Thyroid gland (tissue), 4 donors: ENCODE data around the gene MSH2. TPM values are rescaled to one million over a fixed set of nuclear protein-coding genes. Genes with fewer than 3 reads are reported as not detected.
A peak's percentile ranks its signal among the peaks of the same experiment; 100 is the strongest.
"Not testable (repeated sequence)": the region's sequence is repeated elsewhere in the genome, so short reads cannot be mapped to it uniquely, and the experiment has no call there.

Experiments used
- DNase-seq, 2 donors: peaks; one replicate each; pipeline ENCODE4 v3.0.0-alpha.2; 2019
- H3K27ac ChIP-seq, 3 donors: fragments of 200-600 bp; sonication (generic); 1 replicate in 2 of 3; 2 replicates in 1 of 3; pipeline ENCODE4 v1.5.1; 2016 to 2019; ENCODE audit warnings: mild to moderate bottlenecking in 1 of 3, moderate library complexity in 1 of 3
- H3K27me3 ChIP-seq: fragments of 200-600 bp; sonication (generic); one replicate; pipeline ENCODE4 v1.5.1; 2019
- H3K36me3 ChIP-seq, 2 donors: fragments of 200-600 bp; sonication (generic); one replicate each; pipeline ENCODE4 v1.5.1; 2016 to 2019
- H3K4me1 ChIP-seq, 2 donors: fragments of 200-600 bp; sonication (generic); one replicate each; pipeline ENCODE4 v1.5.1; 2017 to 2019
- H3K4me3 ChIP-seq, 3 donors: fragments of 200-600 bp; sonication (generic); replicated peaks in 1 of 3; 1 replicate in 2 of 3; 2 replicates in 1 of 3; pipeline ENCODE4 v1.5.1; 2016; ENCODE audit warnings: mild to moderate bottlenecking in 1 of 3
- H3K9me3 ChIP-seq: fragments of 200-600 bp; sonication (generic); one replicate; pipeline ENCODE4 v1.5.1; 2017
- POLR2A ChIP-seq, 2 donors: fragments of 450-650 bp; IDR thresholded peaks; one replicate each; pipeline ENCODE4 v1.6.1; 2017; ENCODE audit warnings: antibody characterized with exemption in 2 of 2, mild to moderate bottlenecking in 2 of 2, moderate library complexity in 1 of 2
- WGBS, 2 donors: methylation state at CpG; one replicate each; pipeline ENCODE4 v1.1.5; 2017; 5-methylcytosine and 5-hydroxymethylcytosine counted together
- intact Hi-C: fragments of 100-400 bp; cut with DNase I; formaldehyde crosslinking; loops from one replicate; pipeline ENCODE4 v1.15.1; 2023
- total RNA-seq, 4 donors: library from RNA; depleted of rRNA; stranded (reverse); fragments of >200 nt; gene quantifications; one replicate each; pipeline ENCODE4 v1.2.3, GENCODE V29; 2016
- TF ChIP-seq, protein P1 (sequence below), 6 experiments: fragments of 200-600 bp in 3 of 6; fragments of 450-650 bp in 3 of 6; sonication (generic) in 3 of 6; IDR thresholded peaks; one replicate each; pipeline ENCODE4 v1.5.1; 2016 to 2019; ENCODE audit warnings: antibody characterized with exemption in 6 of 6, mild to moderate bottlenecking in 2 of 6, inconsistent platforms in 1 of 6, moderate library complexity in 1 of 6

Gene MSH2
- total RNA-seq, 4 donors from 2014 or later: 21.7 to 28.4 (median 24.3) TPM

DNA sequence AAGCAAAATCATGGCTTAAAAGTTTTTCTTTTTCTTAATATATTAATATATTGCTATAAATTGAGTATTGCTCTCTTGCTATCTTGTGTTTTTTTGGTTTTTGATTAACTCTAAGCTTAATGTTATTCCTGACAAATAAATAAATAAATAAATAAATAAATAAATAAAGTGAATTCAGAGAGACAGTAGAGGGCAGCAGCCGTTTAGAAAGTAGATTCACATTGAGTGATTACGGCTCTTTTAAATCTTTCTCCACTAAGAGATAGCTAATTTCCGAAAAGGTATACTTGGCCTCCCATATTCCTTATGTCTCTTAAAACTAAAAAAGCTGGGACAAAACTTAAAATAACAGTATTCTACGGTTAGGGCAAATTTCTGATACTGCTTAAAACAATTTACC is 34.3 kb downstream of the MSH2 start:
- no peak overlapping the region for H3K27ac ChIP-seq
- H3K9me3 ChIP-seq: no peaks in the 10 kb centered on the region
- H3K4me1 ChIP-seq: peaks cover 0 to 10% of the 10 kb centered on the region in 2 donors
- no peaks in the 10 kb centered on the region for H3K36me3 ChIP-seq
- intact Hi-C loops: loop anchor here (5.0 kb wide), 1 partner anchor 330 kb away; no protein-coding TSS in a partner anchor
- WGBS, 2 donors: 23 to 25% methylated on average over 4 of the region's 4 CpGs
- TF ChIP-seq, protein P1, sequence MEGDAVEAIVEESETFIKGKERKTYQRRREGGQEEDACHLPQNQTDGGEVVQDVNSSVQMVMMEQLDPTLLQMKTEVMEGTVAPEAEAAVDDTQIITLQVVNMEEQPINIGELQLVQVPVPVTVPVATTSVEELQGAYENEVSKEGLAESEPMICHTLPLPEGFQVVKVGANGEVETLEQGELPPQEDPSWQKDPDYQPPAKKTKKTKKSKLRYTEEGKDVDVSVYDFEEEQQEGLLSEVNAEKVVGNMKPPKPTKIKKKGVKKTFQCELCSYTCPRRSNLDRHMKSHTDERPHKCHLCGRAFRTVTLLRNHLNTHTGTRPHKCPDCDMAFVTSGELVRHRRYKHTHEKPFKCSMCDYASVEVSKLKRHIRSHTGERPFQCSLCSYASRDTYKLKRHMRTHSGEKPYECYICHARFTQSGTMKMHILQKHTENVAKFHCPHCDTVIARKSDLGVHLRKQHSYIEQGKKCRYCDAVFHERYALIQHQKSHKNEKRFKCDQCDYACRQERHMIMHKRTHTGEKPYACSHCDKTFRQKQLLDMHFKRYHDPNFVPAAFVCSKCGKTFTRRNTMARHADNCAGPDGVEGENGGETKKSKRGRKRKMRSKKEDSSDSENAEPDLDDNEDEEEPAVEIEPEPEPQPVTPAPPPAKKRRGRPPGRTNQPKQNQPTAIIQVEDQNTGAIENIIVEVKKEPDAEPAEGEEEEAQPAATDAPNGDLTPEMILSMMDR (IDR thresholded peaks at IDR 0.05): peak in 4 of 6 experiments; percentile 24 to 63 (median 47)
- TF ChIP-seq POLR2A (IDR thresholded peaks at IDR 0.05): no peak
- no peaks in the 10 kb centered on the region for H3K27me3 ChIP-seq
- no peak overlapping the region for H3K4me3 ChIP-seq
- no peak for DNase-seq

DNA sequence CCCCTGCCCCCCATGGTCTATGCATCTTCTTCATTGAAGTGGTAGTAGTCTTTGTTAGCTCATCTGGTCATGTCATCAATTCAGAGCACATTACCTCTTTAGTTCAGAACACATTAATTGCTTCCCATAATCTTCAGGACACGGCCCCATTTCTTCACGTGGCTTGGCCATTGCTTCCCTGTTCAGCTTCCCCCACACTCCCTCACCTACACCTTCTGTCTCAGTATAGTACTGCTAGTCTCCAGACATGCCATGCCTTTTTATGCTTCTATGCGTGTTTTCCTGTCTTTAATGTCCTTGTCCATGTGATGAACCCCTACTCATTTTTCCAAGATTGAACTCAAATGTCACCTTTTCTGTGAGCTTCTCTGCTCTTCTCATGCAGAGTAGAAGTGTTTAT is 35.1 kb downstream of the MSH2 start:
- no peaks in the 10 kb centered on the region for H3K36me3 ChIP-seq
- no peaks in the 10 kb centered on the region for H3K9me3 ChIP-seq
- TF ChIP-seq, protein P1 (IDR thresholded peaks at IDR 0.05): no peak
- TF ChIP-seq POLR2A (IDR thresholded peaks at IDR 0.05): no peak
- no peak for DNase-seq
- intact Hi-C loops: loop anchor here (5.0 kb wide), 1 partner anchor 329 kb away; no protein-coding TSS in a partner anchor
- H3K4me3 ChIP-seq: no peak overlapping the region
- WGBS, 2 donors: 92 to 96% methylated on average over 3 of the region's 3 CpGs
- no peaks in the 10 kb centered on the region for H3K27me3 ChIP-seq
- H3K27ac ChIP-seq: no peak overlapping the region
- H3K4me1 ChIP-seq: peaks cover 0 to 10% of the 10 kb centered on the region in 2 donors

DNA sequence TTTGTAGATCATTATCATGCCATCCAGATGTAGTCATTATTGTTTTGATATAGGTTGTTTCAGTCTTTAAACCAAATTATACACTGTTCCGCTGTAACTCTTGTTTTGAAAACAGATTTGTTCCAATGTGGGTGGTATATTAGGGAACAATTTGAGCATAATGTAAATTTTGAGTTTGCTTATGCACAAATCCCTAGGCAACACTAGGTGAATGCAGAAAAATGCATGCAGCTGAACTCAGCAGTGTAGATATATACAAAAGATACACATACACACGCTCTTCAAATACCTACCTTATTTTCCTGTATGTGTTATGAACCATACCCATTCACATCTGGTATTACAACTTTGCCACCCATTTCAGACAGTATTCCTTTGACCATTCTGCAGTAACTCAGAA is 35.8 kb downstream of the MSH2 start:
- no peaks in the 10 kb centered on the region for H3K9me3 ChIP-seq
- DNase-seq: no peak
- intact Hi-C loops: loop anchor here (5.0 kb wide), 1 partner anchor 329 kb away; no protein-coding TSS in a partner anchor
- no peak for TF ChIP-seq POLR2A (IDR thresholded peaks at IDR 0.05)
- TF ChIP-seq, protein P1 (IDR thresholded peaks at IDR 0.05): no peak
- no peak overlapping the region for H3K27ac ChIP-seq
- peaks cover 0 to 10% of the 10 kb centered on the region in 2 donors for H3K4me1 ChIP-seq
- H3K36me3 ChIP-seq: no peaks in the 10 kb centered on the region
- H3K4me3 ChIP-seq: no peak overlapping the region
- WGBS, 2 donors: 94 to 97% methylated on average over 2 of the region's 2 CpGs
- no peaks in the 10 kb centered on the region for H3K27me3 ChIP-seq

DNA sequence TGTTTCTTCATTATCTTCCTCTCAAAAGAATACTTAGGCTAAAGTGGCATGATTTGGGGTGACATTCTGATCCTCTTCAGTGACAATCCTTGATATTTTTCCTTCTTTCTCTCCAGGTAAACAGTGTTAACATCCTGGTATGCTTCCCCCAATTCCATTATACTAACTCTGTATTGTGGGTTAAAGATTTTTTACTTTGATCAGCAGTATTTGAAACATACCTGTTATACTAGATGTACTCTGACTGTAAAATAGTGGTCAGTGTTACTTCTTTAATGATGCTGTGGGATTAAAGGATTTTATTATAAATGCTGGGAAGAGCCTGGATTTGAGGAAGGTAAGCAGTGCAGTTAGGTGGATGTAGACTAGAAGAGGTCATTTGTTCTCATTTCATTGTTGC is 48.8 kb downstream of the MSH2 start:
- no peaks in the 10 kb centered on the region for H3K27me3 ChIP-seq
- H3K4me3 ChIP-seq: no peak overlapping the region
- no peak for DNase-seq
- no peaks in the 10 kb centered on the region for H3K4me1 ChIP-seq
- H3K27ac ChIP-seq: no peak overlapping the region
- TF ChIP-seq, protein P1 (IDR thresholded peaks at IDR 0.05): no peak
- no peak for TF ChIP-seq POLR2A (IDR thresholded peaks at IDR 0.05)
- H3K36me3 ChIP-seq: peaks cover 0 to 4% of the 10 kb centered on the region in 2 donors
- intact Hi-C loops: no loop called here
- no peaks in the 10 kb centered on the region for H3K9me3 ChIP-seq

DNA sequence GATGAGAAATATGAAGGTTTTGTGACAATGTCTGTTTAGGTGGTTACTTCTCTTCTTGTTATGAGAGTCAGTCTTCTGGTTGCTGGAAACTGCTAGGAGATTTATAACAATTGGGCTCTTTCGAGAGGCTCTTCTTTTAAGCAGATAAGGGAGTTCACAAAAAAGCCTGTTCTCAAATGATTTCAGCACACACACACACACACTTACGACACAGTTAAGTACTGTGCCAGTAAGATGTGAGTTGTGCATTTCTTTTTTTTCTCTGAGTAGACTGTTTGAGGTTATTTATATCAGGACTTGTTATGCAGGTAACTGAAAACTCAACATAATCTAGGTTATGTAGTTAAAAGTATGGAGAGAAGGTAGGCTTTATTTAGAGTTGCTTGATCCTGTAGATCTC is 49.8 kb downstream of the MSH2 start:
- no peaks in the 10 kb centered on the region for H3K27me3 ChIP-seq
- no peak for TF ChIP-seq POLR2A (IDR thresholded peaks at IDR 0.05)
- TF ChIP-seq, protein P1 (IDR thresholded peaks at IDR 0.05): no peak
- no peaks in the 10 kb centered on the region for H3K9me3 ChIP-seq
- peaks cover 0 to 4% of the 10 kb centered on the region in 2 donors for H3K36me3 ChIP-seq
- DNase-seq: no peak
- intact Hi-C loops: no loop called here
- no peaks in the 10 kb centered on the region for H3K4me1 ChIP-seq
- no peak overlapping the region for H3K4me3 ChIP-seq
- WGBS, 2 donors: 72 to 73% methylated on average over 2 of the region's 2 CpGs
- no peak overlapping the region for H3K27ac ChIP-seq

DNA sequence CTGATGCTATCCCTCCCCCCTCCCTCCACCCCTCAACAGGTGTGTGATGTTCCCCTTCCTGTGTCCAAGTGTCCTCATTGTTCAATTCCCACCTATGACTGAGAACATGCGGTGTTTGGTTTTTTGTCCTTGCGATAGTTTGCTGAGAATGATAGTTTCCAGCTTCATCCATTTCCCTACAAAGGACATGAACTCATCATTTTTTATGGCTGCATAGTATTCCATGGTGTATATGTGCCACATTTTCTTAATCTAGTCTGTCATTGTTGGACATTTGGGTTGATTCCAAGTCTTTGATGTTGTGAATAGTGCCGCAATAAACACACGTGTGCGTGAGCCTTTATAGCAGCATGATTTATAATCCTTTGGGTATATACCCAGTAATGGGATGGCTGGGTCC is 51.9 kb downstream of the MSH2 start:
- intact Hi-C loops: not testable (repeated sequence)

More for the DNA sequence above, 51.9 kb downstream of the MSH2 start:
- not testable (repeated sequence) for DNase-seq, H3K9me3 ChIP-seq, H3K4me1 ChIP-seq, H3K36me3 ChIP-seq, H3K27me3 ChIP-seq, H3K27ac ChIP-seq, H3K4me3 ChIP-seq
- WGBS, 2 donors: 98 to 99% methylated on average over 5 of the region's 5 CpGs
